NCI-H2081 treated with DMSO at 0.1 percent for 48 hours (cell line): ENCODE data around the gene LDLRAD3.

Experiments
- DNase-seq: peaks from one replicate; lab custom pipeline; 2025; lab: John Stamatoyannopoulos, UW

Gene LDLRAD3

DNA sequence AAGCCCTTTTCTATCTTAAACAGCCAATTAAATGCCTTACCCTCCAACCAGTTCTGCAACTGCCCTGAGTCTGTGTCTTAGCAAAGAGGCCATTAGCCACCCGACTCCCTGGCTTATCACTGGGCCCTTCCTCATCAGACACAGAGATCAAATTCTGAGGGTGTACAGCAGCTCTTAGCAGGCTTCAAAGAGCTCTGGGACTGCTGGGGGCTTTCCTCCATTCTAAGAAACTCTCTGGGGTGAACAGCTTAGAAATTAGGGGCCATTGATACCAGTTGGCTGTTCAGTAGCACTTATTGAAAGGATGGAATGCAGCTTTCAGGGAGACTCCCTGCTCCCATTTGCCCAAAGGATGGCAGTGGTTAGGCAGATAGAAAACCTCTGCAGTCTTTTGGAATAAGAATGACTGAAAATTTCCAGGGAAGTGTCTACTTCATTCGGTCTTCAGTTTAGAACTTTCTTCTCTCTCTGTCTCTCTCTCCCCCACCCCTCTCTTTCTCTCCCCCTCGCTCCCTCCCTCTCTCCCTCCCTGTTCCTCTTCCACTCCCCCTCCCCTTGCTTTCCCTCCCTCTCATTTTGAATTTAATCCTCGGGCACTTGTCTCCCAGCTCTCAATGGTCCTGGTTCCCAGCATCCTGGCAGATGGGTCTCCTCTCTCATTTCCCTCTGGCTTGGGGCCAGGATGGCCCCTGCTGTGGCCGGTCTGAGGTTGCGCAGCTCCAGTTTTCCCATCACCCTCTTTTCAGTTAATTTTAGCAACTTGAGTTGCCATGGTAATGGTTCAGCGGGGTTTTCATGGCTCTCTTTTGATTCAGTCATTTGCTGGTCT lies 268.9 kb downstream of the LDLRAD3 start:
- no peak for DNase-seq

DNA sequence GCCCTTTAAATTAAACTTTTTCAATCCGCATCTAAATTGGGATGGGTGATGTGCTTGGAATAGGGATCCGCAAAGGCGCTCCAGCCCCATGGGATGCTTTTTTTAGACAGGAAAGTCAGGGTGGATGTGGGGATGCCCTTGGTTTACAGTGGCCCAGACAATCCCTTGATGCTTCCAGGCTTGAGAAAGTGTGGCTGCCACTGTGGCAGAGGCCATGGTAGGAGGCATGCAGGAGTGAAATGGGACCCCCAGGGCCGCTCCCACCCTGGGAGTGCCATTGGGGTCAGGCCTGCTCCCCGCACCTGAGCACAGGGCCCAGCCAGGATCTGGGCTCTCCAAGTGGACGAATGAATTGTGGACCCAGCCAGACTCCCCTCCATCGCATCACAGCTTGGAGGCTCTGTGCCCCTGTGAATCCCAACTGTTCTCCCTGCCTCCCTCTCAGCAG lies 269.6 kb downstream of the LDLRAD3 start:
- no peak for DNase-seq

DNA sequence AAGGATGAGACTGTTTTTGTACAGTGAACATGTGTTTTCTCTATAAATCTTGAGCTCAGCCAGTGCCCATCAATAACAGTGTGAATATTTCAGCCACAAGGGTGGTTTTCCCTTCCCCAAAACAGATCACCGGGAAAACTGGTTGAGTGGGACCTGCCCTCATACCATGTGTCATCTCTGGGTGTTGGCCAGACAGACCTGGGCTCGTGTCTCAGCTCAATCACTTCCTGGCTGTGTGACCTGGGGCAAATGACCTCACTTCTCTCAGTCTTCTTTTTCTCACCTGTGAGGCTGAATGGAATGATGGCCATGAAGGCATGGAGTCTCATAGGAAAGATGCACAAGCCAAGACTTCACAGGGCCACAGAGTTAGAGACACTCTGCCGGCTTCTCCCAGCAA lies 270.6 kb downstream of the LDLRAD3 start:
- DNase-seq: no peak

DNA sequence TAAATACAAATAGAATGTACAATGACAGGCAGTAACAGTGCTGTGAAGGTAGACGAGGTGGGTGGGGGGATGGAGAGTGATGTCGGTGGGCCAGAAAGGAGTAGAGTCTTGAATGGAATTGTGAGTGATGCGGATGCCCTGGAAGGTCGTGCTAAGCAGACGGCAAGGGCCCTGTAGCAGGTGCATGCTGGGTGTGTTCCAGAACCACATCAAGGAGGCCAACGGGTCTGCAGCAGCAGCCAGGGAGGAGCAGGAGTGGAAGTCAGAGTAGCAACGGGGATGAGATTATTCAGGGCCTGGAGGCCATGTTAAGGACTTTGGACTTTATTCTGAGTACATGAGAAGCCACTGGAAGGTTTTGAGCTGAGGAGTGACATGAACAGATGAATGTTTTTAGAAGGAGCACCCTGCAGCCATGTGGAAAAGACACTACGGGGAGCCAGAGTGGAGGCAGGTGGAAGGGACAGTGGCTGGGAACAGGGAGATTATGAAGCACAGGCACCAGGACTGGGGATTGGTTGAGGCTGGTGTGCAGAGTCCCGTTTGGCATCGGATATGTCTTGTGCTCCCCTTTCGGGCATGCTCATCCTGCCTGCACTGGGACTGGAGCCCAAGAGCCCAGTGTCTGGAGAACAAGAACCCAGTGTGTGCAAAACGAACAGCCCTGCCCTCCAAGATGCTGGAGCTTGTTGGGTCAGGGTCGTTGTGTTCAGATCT lies 271.3 kb downstream of the LDLRAD3 start:
- no peak for DNase-seq

DNA sequence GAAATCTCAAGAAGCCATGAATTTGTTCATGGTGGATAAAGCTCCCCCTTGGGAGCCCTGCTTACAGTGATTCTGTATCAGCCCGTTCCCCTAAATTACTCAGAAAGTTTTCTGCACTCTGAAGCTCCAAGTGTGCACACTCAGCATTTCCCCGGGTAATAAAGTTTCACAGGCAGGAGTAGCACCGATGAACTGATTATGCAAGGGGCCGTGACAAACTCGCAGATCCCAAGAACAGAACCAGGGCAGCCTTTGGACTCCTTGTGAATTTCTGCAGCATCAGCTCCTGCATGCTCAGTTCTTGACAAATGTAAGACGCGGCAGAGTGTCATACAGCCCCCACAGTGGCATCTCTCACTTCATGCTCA lies 271.8 kb downstream of the LDLRAD3 start:
- no peak for DNase-seq

DNA sequence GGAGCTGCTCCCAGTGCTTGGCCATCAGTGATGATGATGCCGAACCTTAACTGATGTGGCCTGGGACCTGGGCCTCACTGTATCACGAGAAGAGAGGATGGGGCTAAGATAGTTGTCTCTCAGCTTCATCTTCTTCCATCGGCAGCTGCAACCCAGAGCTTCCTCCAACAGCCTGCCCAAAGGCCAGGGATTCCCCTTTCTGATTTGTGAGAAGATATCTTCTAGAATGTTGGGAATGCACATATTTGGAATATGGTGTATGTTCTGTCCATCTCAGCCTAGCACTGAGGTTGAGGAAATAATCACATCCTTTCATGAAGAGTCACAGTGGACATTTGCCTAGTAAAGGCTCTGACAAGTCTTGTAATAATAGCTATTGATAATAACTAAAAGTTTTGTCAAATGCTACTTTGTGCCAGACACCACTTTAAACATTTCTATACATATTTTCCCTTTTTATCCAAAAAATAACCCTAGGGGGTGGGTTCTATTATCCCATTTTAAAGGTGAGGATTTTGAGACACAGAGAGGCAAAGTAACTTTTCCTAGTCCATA lies 272.3 kb downstream of the LDLRAD3 start:
- DNase-seq: no peak

DNA sequence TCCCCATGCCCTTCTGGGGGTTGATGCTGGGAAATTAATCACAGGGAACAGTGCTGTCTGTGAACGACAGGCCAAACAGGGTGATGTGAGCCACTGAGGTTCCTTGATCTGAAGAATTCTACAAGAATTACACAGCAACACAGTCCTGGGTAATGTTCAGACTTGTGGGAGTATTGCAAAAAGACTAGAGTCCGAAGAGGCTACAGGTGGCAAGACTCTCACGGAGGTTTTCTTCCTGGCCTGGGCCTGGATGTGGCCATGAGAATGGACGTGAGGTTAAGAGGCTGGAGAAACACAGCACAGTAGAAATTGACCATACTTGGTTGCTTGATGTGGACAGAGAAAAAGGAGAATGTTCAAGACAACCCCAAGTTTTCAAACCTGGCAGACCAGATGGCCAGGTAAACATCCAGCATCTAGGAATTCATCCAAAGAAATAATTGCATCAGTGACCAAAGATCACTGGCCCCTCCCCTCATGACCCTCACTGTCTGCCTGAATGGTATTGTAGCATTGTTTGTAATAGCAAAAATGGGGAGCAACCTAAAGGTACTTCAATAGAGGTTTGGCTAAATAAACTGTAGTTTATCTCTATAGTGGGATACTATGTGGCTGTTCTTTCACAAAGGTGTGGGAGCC lies 274.5 kb downstream of the LDLRAD3 start:
- DNase-seq: no peak

DNA sequence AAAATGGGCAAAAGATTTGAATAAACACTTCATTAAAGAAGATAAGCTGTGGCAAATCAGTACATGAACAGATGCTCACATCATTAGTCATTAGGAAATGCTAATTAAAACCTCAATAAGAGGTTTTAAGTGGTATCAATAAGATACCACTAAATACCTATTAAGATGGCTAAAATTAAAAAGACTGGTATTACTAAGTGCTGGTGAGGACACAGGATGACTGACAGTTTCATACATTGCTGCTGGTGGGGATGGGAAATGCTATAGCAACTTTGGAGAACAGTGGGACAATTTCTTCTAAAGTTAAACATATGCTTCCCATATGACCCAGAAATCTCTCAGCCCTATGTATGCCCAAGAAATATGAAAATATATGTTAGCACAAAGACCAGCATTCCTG lies 276.1 kb downstream of the LDLRAD3 start:
- no peak for DNase-seq

DNA sequence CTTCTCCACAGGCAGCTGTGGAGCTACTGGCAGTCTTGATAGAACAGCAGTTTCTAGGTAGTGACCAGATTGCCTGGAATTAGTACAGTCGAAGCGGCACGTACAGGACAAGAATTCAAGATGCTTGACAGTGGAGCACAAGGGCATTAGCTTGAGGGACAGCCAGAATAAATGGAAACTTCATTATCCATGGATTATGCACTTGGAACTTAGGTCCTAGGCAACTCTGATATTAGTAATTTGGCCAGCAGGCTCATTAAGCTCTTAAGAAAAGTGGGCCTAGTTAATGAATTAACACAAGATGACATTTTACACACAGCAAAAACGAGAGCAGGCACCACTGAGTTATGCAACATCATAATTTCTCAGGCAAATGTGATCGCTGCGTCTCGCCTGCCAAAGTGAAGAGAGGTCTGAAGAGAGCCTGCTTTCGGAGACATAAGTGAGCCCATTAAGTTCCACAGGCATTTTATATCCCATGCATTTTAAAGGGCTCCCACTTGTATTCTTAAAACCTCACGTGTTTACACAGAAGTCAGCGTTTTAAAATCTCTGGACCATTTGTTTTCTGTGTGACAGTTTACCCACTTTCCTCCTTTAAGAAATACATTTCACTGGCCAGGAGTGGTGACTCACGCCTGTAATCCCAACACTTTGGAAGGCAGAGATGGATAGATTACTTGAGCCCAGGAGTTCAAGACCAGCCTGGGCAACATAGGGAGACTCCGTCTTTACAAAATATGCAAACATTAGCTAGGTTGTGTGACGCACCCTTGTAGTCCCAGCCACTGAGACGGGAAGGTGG lies 279.2 kb downstream of the LDLRAD3 start:
- no peak for DNase-seq

DNA sequence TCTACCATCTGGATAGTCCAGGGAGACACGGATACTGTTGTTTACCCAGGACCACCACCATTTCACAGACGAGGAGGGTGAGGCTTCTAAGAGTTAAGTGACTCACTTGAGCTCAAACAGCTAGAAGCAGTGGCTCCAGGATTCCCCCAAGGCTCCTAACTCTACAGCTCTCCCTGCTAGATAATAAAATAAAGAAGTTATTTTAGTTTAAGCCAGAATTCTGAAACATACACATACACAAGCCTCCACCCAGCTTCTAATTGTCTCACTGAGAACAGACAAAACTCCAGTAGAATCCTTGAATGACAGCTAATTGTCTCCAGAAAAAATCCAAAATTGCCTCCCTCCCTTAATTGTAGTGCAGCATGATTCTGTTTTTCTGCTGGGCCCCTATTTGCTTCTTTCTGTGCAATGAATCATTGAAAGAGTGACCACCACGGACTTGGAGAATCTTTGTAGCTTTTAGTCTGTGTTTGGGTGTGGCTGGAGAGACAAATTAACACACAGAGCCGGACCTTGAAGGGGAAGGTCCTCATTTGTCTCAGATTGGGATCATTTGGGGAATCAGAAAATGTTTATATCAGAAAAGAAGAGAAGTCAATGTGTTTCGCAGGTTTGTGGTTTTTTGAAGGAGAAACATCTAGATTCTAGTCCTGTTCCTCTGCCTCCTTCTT lies 280.5 kb downstream of the LDLRAD3 start:
- DNase-seq: no peak

DNA sequence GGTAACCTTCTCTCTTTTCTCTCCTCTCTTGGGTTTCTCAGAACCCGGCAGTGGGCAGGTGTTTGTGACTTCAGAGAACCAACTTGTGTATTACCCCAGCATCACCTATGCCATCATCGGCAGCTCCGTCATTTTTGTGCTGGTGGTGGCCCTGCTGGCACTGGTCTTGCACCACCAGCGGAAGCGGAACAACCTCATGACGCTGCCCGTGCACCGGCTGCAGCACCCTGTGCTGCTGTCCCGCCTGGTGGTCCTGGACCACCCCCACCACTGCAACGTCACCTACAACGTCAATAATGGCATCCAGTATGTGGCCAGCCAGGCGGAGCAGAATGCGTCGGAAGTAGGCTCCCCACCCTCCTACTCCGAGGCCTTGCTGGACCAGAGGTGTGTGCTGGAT lies 283.2 kb downstream of the LDLRAD3 start:
- DNase-seq: no peak

DNA sequence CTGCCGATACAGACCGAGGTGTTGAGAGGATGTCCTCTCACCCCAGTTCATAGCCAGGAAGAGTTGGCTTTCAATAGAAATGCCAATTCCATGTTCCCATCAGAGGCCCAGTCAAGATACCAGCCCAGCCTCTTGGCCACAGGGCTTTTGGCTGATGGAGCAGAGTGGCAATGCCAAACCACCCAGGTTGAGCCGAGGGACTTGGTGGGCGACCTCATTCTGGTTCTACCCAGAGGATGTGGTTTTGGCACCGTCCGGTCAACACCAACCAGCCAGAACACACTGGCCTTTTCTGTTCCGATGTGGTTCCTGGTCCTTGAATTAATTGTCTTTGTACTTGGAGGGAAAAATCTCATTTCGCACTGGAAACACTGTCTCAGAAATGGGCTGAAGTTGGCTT lies 284.8 kb downstream of the LDLRAD3 start:
- DNase-seq: no peak

DNA sequence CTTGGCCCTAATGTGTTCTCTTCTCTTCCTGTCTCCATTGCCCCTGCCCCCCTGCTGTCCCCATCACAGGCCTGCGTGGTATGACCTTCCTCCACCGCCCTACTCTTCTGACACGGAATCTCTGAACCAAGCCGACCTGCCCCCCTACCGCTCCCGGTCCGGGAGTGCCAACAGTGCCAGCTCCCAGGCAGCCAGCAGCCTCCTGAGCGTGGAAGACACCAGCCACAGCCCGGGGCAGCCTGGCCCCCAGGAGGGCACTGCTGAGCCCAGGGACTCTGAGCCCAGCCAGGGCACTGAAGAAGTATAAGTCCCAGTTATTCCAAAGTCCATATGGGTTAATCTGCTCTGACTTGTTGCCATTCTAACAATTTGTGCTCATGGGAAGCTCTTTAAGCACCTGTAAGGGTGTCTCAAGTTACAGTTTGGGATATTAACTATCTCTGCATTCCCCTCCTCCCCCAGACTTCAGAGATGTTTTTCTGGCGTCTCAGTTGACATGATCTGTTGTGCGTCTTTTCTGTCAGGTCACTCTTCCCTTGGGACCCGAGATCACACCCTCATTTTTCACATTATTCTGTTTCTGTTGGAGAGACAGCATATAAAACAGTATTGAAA lies 285.3 kb downstream of the LDLRAD3 start:
- no peak for DNase-seq

DNA sequence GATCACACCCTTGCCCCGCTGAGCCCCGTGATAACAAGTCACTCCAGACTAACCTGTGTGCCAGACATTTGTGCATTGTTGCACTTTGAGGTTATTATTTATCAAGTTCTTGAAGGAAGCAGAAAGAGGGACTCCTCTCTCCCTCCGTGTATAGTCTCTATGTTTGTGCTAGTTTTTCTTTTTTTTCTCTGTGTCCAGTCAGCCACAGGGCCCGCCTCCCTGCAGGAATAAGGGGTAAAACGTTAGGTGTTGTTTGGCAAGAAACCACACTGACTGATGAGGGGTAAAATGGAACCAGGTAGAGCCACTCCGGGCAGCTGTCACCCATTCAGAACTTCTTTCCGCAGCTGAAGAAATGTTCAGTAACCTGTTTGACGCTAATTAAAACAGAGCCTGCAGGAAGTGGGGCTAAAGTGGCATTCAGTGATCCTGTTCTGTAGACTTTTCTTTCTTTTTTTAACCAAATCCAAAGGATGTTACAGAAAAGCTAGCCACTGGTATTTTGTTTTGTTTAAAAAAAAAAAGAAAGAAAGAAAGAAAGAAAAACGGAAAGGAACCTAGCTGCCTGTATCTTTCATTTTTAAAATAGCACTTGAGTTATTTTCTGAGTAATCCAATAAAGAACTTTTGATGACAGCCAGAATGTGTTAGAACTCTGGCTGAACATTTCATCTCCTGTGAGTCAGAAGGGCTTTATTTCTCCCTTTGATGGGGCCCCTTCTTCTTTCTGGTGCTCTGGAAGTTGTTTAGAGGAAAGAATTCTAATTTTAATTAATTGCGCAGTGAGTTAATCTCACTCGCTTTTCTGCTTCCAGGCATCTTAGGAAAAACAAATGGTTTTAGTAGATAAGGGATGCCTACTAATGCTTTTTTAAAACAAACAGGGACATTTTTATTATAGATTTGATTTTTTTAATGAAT lies 287.2 kb downstream of the LDLRAD3 start:
- no peak for DNase-seq

DNA sequence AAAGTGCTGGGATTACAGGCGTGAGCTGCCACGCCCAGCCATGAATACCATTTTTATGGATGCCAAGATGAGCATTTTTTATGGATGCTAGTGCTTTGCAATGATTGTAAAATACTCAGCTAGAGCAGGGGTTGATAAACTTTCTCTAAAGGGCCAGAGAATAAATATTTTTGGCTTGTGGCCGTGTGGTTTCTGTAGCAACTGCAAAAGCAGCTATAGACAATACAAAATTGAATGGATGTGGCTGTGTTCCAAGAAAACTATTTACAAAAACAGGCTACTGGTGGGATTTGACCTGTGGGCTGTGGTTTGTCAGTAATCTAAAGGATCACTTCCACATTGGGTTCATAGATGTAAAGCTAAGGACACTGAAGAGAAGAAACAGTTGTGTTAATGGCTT lies 289.3 kb downstream of the LDLRAD3 start:
- DNase-seq: peak; percentile 75

DNA sequence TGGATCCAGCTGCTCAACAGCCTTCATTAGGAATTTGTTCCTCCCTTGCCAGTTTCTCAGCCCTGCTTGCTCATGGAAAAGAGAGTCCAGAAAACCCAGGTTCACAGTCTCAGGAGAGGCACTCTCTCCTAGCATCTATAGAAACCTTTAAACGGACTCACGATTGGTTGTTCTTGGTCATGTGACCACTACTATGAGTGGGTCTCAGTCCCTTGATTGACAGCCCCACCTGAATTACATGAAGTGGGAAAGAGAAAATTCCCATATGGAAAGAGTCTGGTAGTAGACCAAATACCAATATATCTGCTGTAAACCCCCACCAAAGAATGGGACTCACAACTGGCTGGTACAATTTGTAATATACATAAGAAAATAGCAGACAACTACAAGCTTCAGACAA lies 291.0 kb downstream of the LDLRAD3 start:
- DNase-seq: no peak

DNA sequence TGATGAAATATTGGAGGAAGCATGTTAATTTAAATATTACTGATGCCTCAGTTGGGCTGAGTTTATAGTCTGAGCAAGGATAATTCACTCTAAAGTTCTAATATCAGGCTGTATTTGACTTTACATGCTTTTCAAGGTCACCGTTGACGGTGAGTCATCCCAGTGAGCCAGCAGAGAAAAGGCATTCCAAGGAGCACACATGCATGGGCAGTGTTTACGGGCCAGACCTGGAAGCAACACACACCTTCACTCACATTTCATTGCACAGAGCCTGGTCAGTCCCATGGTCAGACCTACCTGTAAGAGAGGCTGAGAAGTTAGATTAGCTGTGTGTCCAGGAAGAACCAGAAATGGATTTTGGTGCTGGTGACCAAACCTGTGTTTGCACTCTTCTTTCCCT lies 291.9 kb downstream of the LDLRAD3 start:
- no peak for DNase-seq

DNA sequence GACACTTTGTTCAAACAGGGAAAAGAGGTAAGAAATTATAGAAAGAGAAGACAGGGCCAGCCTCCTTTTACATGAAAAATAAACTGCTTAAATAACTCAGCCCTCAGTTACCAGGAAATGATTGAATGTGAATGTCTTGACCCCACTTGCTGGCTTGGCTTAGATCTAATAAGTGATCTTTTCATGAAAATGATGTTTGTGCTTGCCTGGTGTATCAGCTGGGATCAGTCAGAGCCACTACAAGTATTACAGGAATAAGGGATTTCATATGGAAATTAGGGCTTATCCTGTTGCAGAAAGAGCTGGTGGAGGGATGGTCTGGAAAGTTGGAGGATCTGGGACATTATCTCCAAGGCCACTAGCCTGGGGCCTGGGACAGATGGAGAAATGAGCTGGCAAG lies 293.5 kb downstream of the LDLRAD3 start:
- DNase-seq: no peak

DNA sequence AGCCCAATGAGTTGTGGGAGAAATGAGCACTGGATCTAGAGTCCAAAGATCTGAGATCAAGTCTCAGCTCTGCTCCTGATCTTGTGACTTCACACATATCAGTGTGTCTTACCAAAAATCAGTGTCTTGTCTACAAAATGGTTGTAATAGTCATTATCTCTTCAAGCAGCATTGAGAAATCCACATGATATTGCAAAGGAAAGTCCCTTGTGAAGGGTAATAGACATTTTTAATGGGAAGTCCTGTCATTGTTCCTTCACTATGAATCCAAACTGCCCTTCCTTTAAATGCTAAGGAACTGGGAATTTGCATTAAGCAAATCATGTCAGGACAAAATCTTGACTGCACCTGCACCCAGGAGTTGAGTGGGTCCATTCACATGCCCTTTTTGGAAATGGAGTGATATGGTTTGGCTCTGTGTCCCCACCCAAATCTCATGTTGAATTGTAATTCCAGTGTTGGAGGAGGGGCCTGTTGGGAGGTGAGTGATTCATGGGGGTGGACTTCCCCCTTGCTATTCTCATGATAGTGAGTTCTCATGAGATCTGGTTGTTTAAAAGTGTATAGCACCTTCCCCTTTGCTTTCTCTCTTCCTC lies 294.3 kb downstream of the LDLRAD3 start:
- no peak for DNase-seq
